H1 (cell line): ENCODE results near the gene SIDT1. TPM values are rescaled to one million over a fixed set of nuclear protein-coding genes. Genes with fewer than 3 reads are reported as not detected.

ENCODE experiments used
- CTCF ChIA-PET: fragments of 300-600 bp; sonication (Branson Sonifier 250); formaldehyde crosslinking; loops from one replicate; lab custom pipeline; 2021; ENCODE audit not compliant: partially characterized antibody; lab: Charles Lee
- POLR2A ChIA-PET: fragments of 300-600 bp; sonication (Branson Sonifier 250); formaldehyde crosslinking; loops from one replicate; lab custom pipeline; 2021; ENCODE audit warnings: inconsistent platforms; ENCODE audit not compliant: partially characterized antibody; lab: Charles Lee
- DNase-seq, 2 experiments: peaks; one replicate each; pipeline versions ENCODE4 v3.0.0 to v3.0.0-alpha.2; 2010 to 2022; ENCODE audit warnings: low spot score in 2 of 2, low read depth in 1 of 2, mixed read lengths in 1 of 2
- FAIRE-seq: peaks from 2 replicates; lab custom pipeline; 2011; peaks lifted over from hg19 to GRCh38; lab: Jason Lieb, UNC
- H2AFZ ChIP-seq: 2 replicates; pipeline ENCODE4 v1.8.1; 2012; ENCODE audit warnings: low read length, inconsistent platforms
- H2AK5ac ChIP-seq: 2 replicates; pipeline ENCODE4 v1.6.1; 2013; ENCODE audit warnings: low read depth, low read length
- H2BK120ac ChIP-seq: replicated peaks from 2 replicates; pipeline ENCODE3; 2013; ENCODE audit warnings: low read depth, low read length, inconsistent platforms
- H2BK12ac ChIP-seq: 2 replicates; pipeline ENCODE4 v1.6.1; 2013; ENCODE audit warnings: low read depth, low read length
- H2BK15ac ChIP-seq: 2 replicates; pipeline ENCODE4 v1.6.1; 2013; ENCODE audit warnings: low read length
- H2BK20ac ChIP-seq: 2 replicates; pipeline ENCODE4 v1.6.1; 2013; ENCODE audit warnings: low read length
- H2BK5ac ChIP-seq: 2 replicates; pipeline ENCODE4 v1.6.1; 2013; ENCODE audit warnings: low read depth, low read length
- H3K14ac ChIP-seq: 2 replicates; pipeline ENCODE4 v1.6.1; 2013; ENCODE audit warnings: inconsistent platforms; ENCODE audit not compliant: insufficient read length
- H3K18ac ChIP-seq: 2 replicates; pipeline ENCODE4 v1.6.1; 2013; ENCODE audit warnings: low read length; ENCODE audit errors: extremely low read depth
- H3K23ac ChIP-seq: 2 replicates; pipeline ENCODE4 v1.6.1; 2013; ENCODE audit warnings: inconsistent platforms; ENCODE audit not compliant: insufficient read length
- H3K23me2 ChIP-seq: 2 replicates; pipeline ENCODE4 v1.6.1; 2013; ENCODE audit warnings: low read depth, low read length
- H3K27ac ChIP-seq: 2 replicates; pipeline ENCODE4 v1.6.1; 2011; ENCODE audit warnings: low read depth, low read length, inconsistent platforms
- H3K27me3 ChIP-seq, 4 experiments: replicated peaks in 1 of 4; 1 replicate in 1 of 4; 2 replicates in 3 of 4; pipeline versions ENCODE4 v1.6.1 to v1.8.1; 2011 to 2013; ENCODE audit warnings: low read length in 3 of 4, mild to moderate bottlenecking in 3 of 4, inconsistent platforms in 2 of 4, mixed read lengths in 2 of 4, moderate library complexity in 1 of 4; ENCODE audit not compliant: control insufficient read depth in 3 of 4, insufficient read depth in 3 of 4; ENCODE audit errors: extremely low read depth in 1 of 4
- H3K36me3 ChIP-seq, 4 experiments: 2 replicates each; pipeline versions ENCODE4 v1.6.1 to v1.8.1; 2011 to 2013; ENCODE audit warnings: mild to moderate bottlenecking in 4 of 4, low read length in 3 of 4, moderate library complexity in 2 of 4, control low read depth in 1 of 4, inconsistent platforms in 1 of 4; ENCODE audit not compliant: insufficient read depth in 4 of 4, control insufficient read depth in 2 of 4
- H3K4ac ChIP-seq: replicated peaks from 2 replicates; pipeline ENCODE3; 2013; ENCODE audit warnings: low read length, low read depth, mixed read lengths, inconsistent platforms; ENCODE audit not compliant: insufficient read length
- H3K4me1 ChIP-seq, 4 experiments: replicated peaks in 1 of 4; 1 replicate in 1 of 4; 2 replicates in 3 of 4; pipeline versions ENCODE4 v1.6.1 to v1.8.1; 2011 to 2013; ENCODE audit warnings: low read length in 3 of 4, inconsistent platforms in 2 of 4, mixed read lengths in 1 of 4; ENCODE audit not compliant: insufficient read depth in 4 of 4, control insufficient read depth in 3 of 4
- H3K4me2 ChIP-seq, 2 experiments: 2 replicates each; pipeline versions ENCODE4 v1.6.1 to v1.8.1; 2011 to 2013; ENCODE audit warnings: low read depth in 2 of 2, low read length in 2 of 2, control low read depth in 1 of 2, inconsistent platforms in 1 of 2, mild to moderate bottlenecking in 1 of 2; ENCODE audit not compliant: insufficient read depth in 1 of 2
- H3K4me3 ChIP-seq, 4 experiments: fragments of 200-600, 300-600 bp in 1 of 4; sonication (generic), shearing (Covaris generic), sonication (Bioruptor Twin) in 1 of 4; 2 replicates each; pipeline versions ENCODE4 v1.5.1 to v1.8.1; 2011 to 2016; ENCODE audit warnings: low read length in 4 of 4, low read depth in 3 of 4, control low read depth in 2 of 4, inconsistent platforms in 2 of 4, mild to moderate bottlenecking in 2 of 4, mixed read lengths in 1 of 4, moderate library complexity in 1 of 4; ENCODE audit not compliant: insufficient read depth in 2 of 4; ENCODE audit errors: extremely low read depth in 1 of 4
- H3K56ac ChIP-seq: replicated peaks from 2 replicates; pipeline ENCODE3; 2013; ENCODE audit warnings: low read depth, mild to moderate bottlenecking, mixed read lengths, low read length, inconsistent platforms; ENCODE audit not compliant: insufficient read length
- H3K79me1 ChIP-seq: 2 replicates; pipeline ENCODE4 v1.6.1; 2013; ENCODE audit warnings: low read depth, low read length, control low read depth
- H3K79me2 ChIP-seq, 2 experiments: 2 replicates each; pipeline versions ENCODE4 v1.6.1 to v1.8.1; 2012 to 2013; ENCODE audit warnings: low read length in 2 of 2, mild to moderate bottlenecking in 2 of 2, inconsistent platforms in 1 of 2; ENCODE audit not compliant: insufficient read depth in 2 of 2, control insufficient read depth in 1 of 2
- H3K9ac ChIP-seq, 4 experiments: replicated peaks in 1 of 4; 1 replicate in 1 of 4; 2 replicates in 3 of 4; pipeline versions ENCODE4 v1.6.1 to v1.8.1; 2011 to 2013; ENCODE audit warnings: low read depth in 3 of 4, low read length in 3 of 4, control low read depth in 2 of 4, mild to moderate bottlenecking in 2 of 4, moderate library complexity in 2 of 4, inconsistent platforms in 1 of 4; ENCODE audit errors: extremely low read depth in 1 of 4
- H3K9me3 ChIP-seq, 2 experiments: 2 replicates each; pipeline versions ENCODE4 v1.6.1 to v1.8.1; 2012 to 2013; ENCODE audit warnings: mild to moderate bottlenecking in 2 of 2, moderate library complexity in 2 of 2, control low read depth in 1 of 2, inconsistent platforms in 1 of 2, low read depth in 1 of 2, low read length in 1 of 2, mixed read lengths in 1 of 2; ENCODE audit not compliant: insufficient read depth in 2 of 2
- H4K20me1 ChIP-seq, 2 experiments: replicated peaks in 1 of 2; 2 replicates each; pipeline versions ENCODE3 to v1.8.1; 2011 to 2013; ENCODE audit warnings: inconsistent platforms in 2 of 2, low read length in 2 of 2, mild to moderate bottlenecking in 1 of 2; ENCODE audit not compliant: insufficient read depth in 2 of 2, control insufficient read depth in 1 of 2
- H4K5ac ChIP-seq: 2 replicates; pipeline ENCODE4 v1.6.1; 2013; ENCODE audit warnings: low read length, low read depth, mixed read lengths, inconsistent platforms; ENCODE audit not compliant: insufficient read length
- H4K8ac ChIP-seq: 2 replicates; pipeline ENCODE4 v1.8.0; 2013; ENCODE audit warnings: mild to moderate bottlenecking, moderate library complexity, low read length, inconsistent platforms; ENCODE audit not compliant: insufficient read depth; ENCODE audit errors: extremely low read depth
- H4K91ac ChIP-seq: replicated peaks from 2 replicates; pipeline ENCODE3; 2013; ENCODE audit warnings: low read length, mixed read lengths, inconsistent platforms; ENCODE audit not compliant: insufficient read length
- EZH2 ChIP-seq: fragments of 200-600 bp; sonication (generic); IDR thresholded peaks from 2 replicates; pipeline ENCODE4 v1.7.1; 2012; ENCODE audit warnings: low read depth, mild to moderate bottlenecking, moderate library complexity, low read length, inconsistent platforms; ENCODE audit not compliant: severe bottlenecking
- HDAC2 ChIP-seq, 2 experiments: fragments of 300-600 bp in 1 of 2; sonication (generic) in 1 of 2; IDR thresholded peaks; 2 replicates each; pipeline ENCODE4 v1.6.1; 2011 to 2012; ENCODE audit warnings: low read depth in 2 of 2, low read length in 2 of 2, mild to moderate bottlenecking in 2 of 2, moderate library complexity in 2 of 2, borderline replicate concordance in 1 of 2, inconsistent platforms in 1 of 2
- KDM5A ChIP-seq: fragments of 200-600 bp; IDR thresholded peaks from 2 replicates; pipeline ENCODE4 v1.7.1; 2012; ENCODE audit warnings: mild to moderate bottlenecking, low read length, inconsistent platforms, mixed read lengths
- NRF1 ChIP-seq: IDR thresholded peaks from 2 replicates; pipeline ENCODE4 v1.6.1; 2011; ENCODE audit warnings: mild to moderate bottlenecking, low read depth, low read length, improper control_type of control experiment
- POU5F1 ChIP-seq: IDR thresholded peaks from 2 replicates; pipeline ENCODE4 v1.6.1; 2011; ENCODE audit warnings: low read depth, mild to moderate bottlenecking, low read length, moderate library complexity
- RFX5 ChIP-seq: IDR thresholded peaks from 2 replicates; pipeline ENCODE4 v1.6.1; 2011; ENCODE audit warnings: low read depth, low read length, improper control_type of control experiment, borderline replicate concordance
- RXRA ChIP-seq: IDR thresholded peaks from 2 replicates; pipeline ENCODE4 v1.6.1; 2011; ENCODE audit warnings: low read depth, mild to moderate bottlenecking, low read length, moderate library complexity; ENCODE audit not compliant: insufficient read depth
- SRF ChIP-seq: IDR thresholded peaks from 2 replicates; pipeline ENCODE4 v1.6.1; 2011; ENCODE audit warnings: mild to moderate bottlenecking, low read depth, low read length, moderate library complexity
- SUZ12 ChIP-seq: fragments of 200-600 bp; sonication (generic); IDR thresholded peaks from 2 replicates; pipeline ENCODE4 v1.6.1; 2012; ENCODE audit warnings: mild to moderate bottlenecking, inconsistent platforms, low read length, moderate library complexity, mixed read lengths
- TAF1 ChIP-seq: IDR thresholded peaks from 2 replicates; pipeline ENCODE4 v1.6.1; 2011; ENCODE audit warnings: mild to moderate bottlenecking, low read depth, low read length
- TBP ChIP-seq: IDR thresholded peaks from 2 replicates; pipeline ENCODE4 v1.6.1; 2011; ENCODE audit warnings: low read depth, low read length, improper control_type of control experiment
- TEAD4 ChIP-seq: IDR thresholded peaks from 2 replicates; pipeline ENCODE4 v1.6.1; 2012; ENCODE audit warnings: low read depth, low read length, inconsistent platforms, mixed read lengths
- YY1 ChIP-seq: IDR thresholded peaks from 2 replicates; pipeline ENCODE4 v1.6.1; 2011; ENCODE audit warnings: low read depth, mild to moderate bottlenecking, low read length
- WGBS, 2 experiments: shearing (Covaris generic) in 1 of 2; methylation state at CpG; one replicate each; pipeline versions ENCODE4 v1.1.6 to v1.1.7; 2013 to 2015; ENCODE audit warnings: low lambda C conversion rate in 2 of 2, mixed read lengths in 2 of 2, inconsistent platforms in 1 of 2, low coverage in 1 of 2, missing lambda C conversion rate in 1 of 2; ENCODE audit not compliant: insufficient replicate concordance in 2 of 2, insufficient coverage in 1 of 2, insufficient read length in 1 of 2; ENCODE audit errors: extremely low coverage in 1 of 2, missing lambda C conversion rate in 1 of 2; 5-methylcytosine and 5-hydroxymethylcytosine counted together
- polyA plus RNA-seq, 7 experiments: library from polyadenylated mRNA; depleted of rRNA in 3 of 7; stranded (reverse) in 5 of 7; unstranded in 2 of 7; fragments of >200 nt in 5 of 7; fragments of 200-250 nt in 2 of 7; gene quantifications; 1 replicate in 5 of 7; 2 replicates in 1 of 7; 4 replicates in 1 of 7; pipeline versions ENCODE4 v1.2.1 to v1.2.3, GENCODE V29; 2011 to 2013; ENCODE audit warnings: missing spikeins in 2 of 7, mixed read lengths in 2 of 7
- total RNA-seq: library from RNA; stranded (reverse); fragmentation: NEBNext Ultra II Directional; extraction: Animal tissue kit (Norgen Biotek cat#: 25700); gene quantifications from 2 replicates; pipeline ENCODE4 v1.2.1, GENCODE V29; 2021
- TF ChIP-seq, protein P1 (sequence below): IDR thresholded peaks from 2 replicates; pipeline ENCODE4 v1.6.1; 2012; ENCODE audit warnings: inconsistent platforms

The SIDT1 gene
- total and polyA plus RNA-seq, 2 of the 8 experiments (the other 6 are each of a cell fraction or from before 2014, with no cell fraction given), result 0.06 TPM; not detected in 1

- DNase-seq (peak; percentile 29 to 62), FAIRE-seq (peak; percentile 60)
- ChIA-PET CTCF (interaction anchor here (0.5 to 4.4 kb wide), 6 partner anchors 14 to 419 kb away, joined by 3 to 32 read pairs (median 4); no protein-coding TSS in a partner anchor), POLR2A (no interaction called here)
- Histone ChIP-seq H4K20me1 (no peaks in the 10 kb centered on the region), H2BK15ac (no peak overlapping the region), H3K56ac (no peak overlapping the region), H3K4ac (no peak overlapping the region), H3K4me1 (no peaks in the 10 kb centered on the region), H3K23me2 (no peaks in the 10 kb centered on the region; the same call in 1 of the 2 replicates), H3K27me3 (no peaks in the 10 kb centered on the region), H3K79me1 (no peaks in the 10 kb centered on the region), H3K9me3 (no peaks in the 10 kb centered on the region), H3K4me2 (peak overlapping the region; percentile 12 to 56), H3K27ac (no peak overlapping the region), H2AFZ (peak overlapping the region; percentile 34; the same call in 1 of the 2 replicates), H3K36me3 (no peaks in the 10 kb centered on the region), H2BK20ac (no peak overlapping the region), H4K8ac (no peak overlapping the region), H2BK12ac (no peak overlapping the region), H2BK120ac (no peak overlapping the region), H4K91ac (no peak overlapping the region), H3K79me2 (no peaks in the 10 kb centered on the region), H3K4me3 (peak overlapping the region in 1 of 4 experiments; percentile 22; a peak in 2 of 8 replicates), H3K23ac (no peak overlapping the region), H3K9ac (no peak overlapping the region), H3K18ac (no peak overlapping the region), H2AK5ac (no peak overlapping the region), H4K5ac (no peak overlapping the region), H2BK5ac (no peak overlapping the region), H3K14ac (no peak overlapping the region)
- WGBS, 2 experiments, result 24% methylated on average over 19 of the region's 19 CpGs; no CpG with 5 or more reads in 1 of the 2 experiments
- TF ChIP-seq NRF1 (no peak), TAF1 (no peak), KDM5A (no peak), SRF (no peak), TBP (no peak), TEAD4 (no peak), EZH2 (no peak), RXRA (no peak), YY1 (peak; percentile 48; the same call in 1 of the 2 replicates), SUZ12 (no peak), RFX5 (no peak), POU5F1 (no peak), HDAC2 (IDR thresholded peaks at IDR 0.05; ENCODE audit: borderline replicate concordance in 1 of 2, low read depth in 2 of 2, low read length in 2 of 2) (peak in 1 of 2 experiments; percentile 78; a peak in 1 of 4 replicates)
- TF ChIP-seq, protein P1, sequence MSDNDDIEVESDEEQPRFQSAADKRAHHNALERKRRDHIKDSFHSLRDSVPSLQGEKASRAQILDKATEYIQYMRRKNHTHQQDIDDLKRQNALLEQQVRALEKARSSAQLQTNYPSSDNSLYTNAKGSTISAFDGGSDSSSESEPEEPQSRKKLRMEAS, result peak; percentile 70
Observed at GRCh38 chr3:113623324-113623723, 91.0 kb downstream of the SIDT1 start.
